ENCODE results near the gene UBE4A. TPM values are rescaled to one million over a fixed set of nuclear protein-coding genes. Genes with fewer than 3 reads are reported as not detected.

Gene UBE4A
- total and polyA plus RNA-seq, 10 of the 15 experiments (the other 5 are each of a cell fraction or from before 2014, with no cell fraction given): 6.2 to 39.6 (median 30.3) TPM

GRCh38 chr11:118436639-118437207 lies 77.3 kb downstream of the UBE4A start:
- Histone ChIP-seq H4K20me1 (ENCODE audit: control insufficient read depth, insufficient read depth) (no peaks in the 10 kb centered on the region; the same call in 1 of the 2 replicates), H3K4me2 (ENCODE audit: control insufficient read depth, insufficient read depth) (peak overlapping the region; percentile 26), H3K27ac (ENCODE audit: control insufficient read depth, insufficient read depth) (peak overlapping the region; percentile 69), H3K4me1 (ENCODE audit: control insufficient read depth, insufficient read depth, low read length) (peaks cover 10% of the 10 kb centered on the region), H3K9me3 (replicated peaks; ENCODE audit: control insufficient read depth, insufficient read depth, low read length) (no peaks in the 10 kb centered on the region), H2AFZ (ENCODE audit: control insufficient read depth, low read depth, low read length) (peak overlapping the region; percentile 33; the same call in 1 of the 2 replicates), H3K36me3 (ENCODE audit: control insufficient read depth in 2 of 2, insufficient read depth in 2 of 2, low read length in 1 of 2) (no peaks in the 10 kb centered on the region), H3K27me3 (replicated peaks in 1 of 2; ENCODE audit: control insufficient read depth in 2 of 2, insufficient read depth in 2 of 2, low read length in 1 of 2) (no peaks in the 10 kb centered on the region), H3K9ac (ENCODE audit: control insufficient read depth, insufficient read depth, low read length) (peak overlapping the region; percentile 87), H3K79me2 (ENCODE audit: control insufficient read depth, insufficient read depth, low read length) (peaks cover 54% of the 10 kb centered on the region), H3K4me3 (peak overlapping the region; percentile 94)
- ChIA-PET CTCF (no interaction called here), SMC1A (ENCODE audit: uncharacterized antibody, unreplicated experiment) (interaction anchor here (1.7 kb wide), 1 partner anchor 32 kb away, joined by 6 read pairs; no protein-coding TSS in a partner anchor), RAD21 (ENCODE audit: unreplicated experiment) (interaction anchor here (0.5 to 3.0 kb wide), 5 partner anchors 12 to 52 kb away, joined by 3 to 12 read pairs (median 8); no protein-coding TSS in a partner anchor), POLR2A (interaction anchor here (0.7 to 1.8 kb wide), 3 partner anchors 11 to 184 kb away, joined by 4 to 14 read pairs (median 4); partner anchors contain the start of gene MPZL3)
- ATAC-seq: peak; percentile 1; the same call in 1 of the 3 replicates
- under 1% methylated on average over 24 of the region's 55 CpGs for WGBS (ENCODE audit: insufficient coverage, insufficient replicate concordance, low lambda C conversion rate, missing lambda C conversion rate)
- in situ Hi-C loops (cut with MboI) (no loop called here), intact Hi-C loops (cut with micrococcal nuclease; ENCODE audit: unreplicated experiment) (loop anchor here (10.0 kb wide), 1 partner anchor 622 kb away; no protein-coding TSS in a partner anchor)
- TF ChIP-seq ATF2 (IDR thresholded peaks at IDR 0.05; ENCODE audit: low read length): no peak
- peak; percentile 8 to 15; a peak in 1 of 4 replicates for TF ChIP-seq IKZF2 (IDR thresholded peaks at IDR 0.05)
- peak; percentile 11; the same call in 1 of the 2 replicates for TF ChIP-seq LARP7 (IDR thresholded peaks at IDR 0.05)
- DNase-seq (ENCODE audit: low read depth, low spot score): no peak
- BruUV-seq (replicated peaks): no TSS peak
- no peak for FAIRE-seq
